GM18498 (cell line): Measurements from ENCODE around the gene CACNA2D3.

Experiments
- ATAC-seq: cut with Tn5 transposase; IDR thresholded peaks from one replicate; pipeline ENCODE4 v1.9.1; 2021; ENCODE audit warnings: mild to moderate bottlenecking, moderate library complexity; ENCODE audit not compliant: unreplicated experiment

Gene CACNA2D3

GRCh38 chr3:54935869-54936268 lies 813.5 kb downstream of the CACNA2D3 start:
- ATAC-seq = no peak

GRCh38 chr3:54936561-54936960 lies 814.2 kb downstream of the CACNA2D3 start:
- ATAC-seq = no peak

DNA sequence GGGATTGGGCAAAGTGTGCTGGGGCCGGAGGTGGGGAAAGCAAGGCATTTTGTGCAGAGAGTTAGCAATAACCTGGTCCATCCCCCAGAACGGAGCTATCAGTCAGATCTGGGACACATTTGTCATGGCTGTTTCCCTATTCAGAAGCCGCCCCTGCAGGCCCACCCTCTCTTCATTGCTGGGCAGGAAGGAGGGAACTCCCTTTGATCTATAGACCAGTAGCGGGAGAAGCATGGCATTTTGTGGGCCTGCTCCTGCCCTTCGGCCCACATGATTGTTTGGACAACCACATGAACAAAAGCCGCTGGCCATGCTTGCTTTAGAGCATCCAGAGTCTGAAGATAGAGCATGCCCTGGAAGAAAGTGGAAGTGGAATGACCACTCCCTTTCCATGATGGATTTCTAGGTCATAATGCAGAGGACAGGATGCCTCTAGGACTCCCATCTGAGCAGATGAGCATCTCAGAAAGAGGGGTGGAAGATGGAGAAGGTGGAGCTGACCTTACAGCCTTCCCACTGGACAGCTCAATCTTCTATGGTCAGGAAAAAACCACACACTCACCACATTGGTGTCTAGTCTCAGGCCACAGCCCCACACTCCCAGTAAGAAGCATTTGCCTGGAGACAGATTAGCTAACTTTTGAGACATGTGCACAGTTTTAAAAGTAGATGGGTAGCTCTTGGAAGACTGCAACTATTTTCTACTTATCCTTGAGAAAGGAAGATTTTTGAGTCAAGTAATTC lies 817.4 kb downstream of the CACNA2D3 start:
- no peak for ATAC-seq

GRCh38 chr3:54940971-54941370 lies 818.6 kb downstream of the CACNA2D3 start:
- no peak for ATAC-seq

DNA sequence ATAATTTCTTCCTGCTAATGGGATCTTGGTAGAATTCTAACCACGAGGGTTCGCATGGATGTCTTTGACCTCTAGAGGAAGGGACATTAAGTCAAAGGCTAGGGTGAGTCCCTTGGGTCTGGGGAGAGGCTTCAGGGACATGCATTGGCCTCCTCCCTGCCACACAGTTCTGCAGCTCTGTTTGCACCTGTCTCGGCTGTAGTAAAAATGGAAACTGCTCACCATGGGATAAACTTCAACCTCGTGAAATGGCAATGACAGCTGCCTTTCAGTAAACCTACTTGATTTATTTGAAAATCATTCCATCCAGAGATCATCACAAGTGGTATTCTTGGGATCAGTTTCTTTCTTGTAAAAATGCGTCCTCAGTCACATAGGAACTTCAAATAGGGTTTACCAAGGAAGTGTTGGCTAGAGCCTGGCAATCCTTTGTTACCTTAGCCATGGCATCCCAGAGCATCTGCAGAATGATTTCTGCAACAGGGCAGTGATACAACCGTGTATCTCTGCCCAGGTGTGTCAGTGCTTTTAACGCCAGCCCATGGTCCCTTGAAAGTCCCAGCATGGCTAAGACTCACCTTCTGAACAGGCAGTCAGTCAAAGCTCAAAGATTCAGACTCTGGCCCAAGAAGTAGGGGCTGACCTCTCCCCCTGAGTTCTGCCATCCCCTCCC lies 819.5 kb downstream of the CACNA2D3 start:
- no peak for ATAC-seq

- no peak for ATAC-seq
Measured at GRCh38 chr3:54949491-54950044, 827.2 kb downstream of the CACNA2D3 start.

DNA sequence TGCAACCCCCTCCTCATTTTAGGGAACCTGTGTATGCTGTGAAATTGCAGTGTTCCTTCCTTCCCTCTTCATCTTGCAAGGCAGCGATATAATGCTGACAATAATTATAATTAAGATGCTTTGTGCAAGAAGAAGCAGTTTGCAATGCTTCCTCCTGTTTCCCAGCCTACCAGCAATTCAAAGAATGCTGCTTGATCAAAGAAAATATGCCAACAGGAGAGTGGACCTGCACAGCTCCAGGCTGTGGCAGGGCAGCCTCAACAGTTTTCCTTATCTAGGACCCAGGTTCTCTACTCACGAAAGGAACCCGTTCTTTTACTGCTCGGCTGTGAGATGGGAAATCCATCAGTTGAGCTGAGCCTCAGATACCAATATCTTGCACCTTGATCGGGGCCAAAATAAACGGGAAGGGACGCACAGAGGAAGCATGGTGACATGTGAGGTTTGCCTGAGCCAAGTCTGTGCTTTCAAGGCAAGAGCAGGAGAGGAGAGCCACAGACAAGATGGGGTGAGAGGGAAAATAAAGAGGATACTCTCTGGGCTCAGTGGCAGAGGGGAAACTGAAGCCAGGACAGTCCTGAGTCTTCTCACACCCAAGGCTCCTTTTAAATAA lies 828.1 kb downstream of the CACNA2D3 start:
- ATAC-seq = no peak

- ATAC-seq = no peak
Measured at GRCh38 chr3:54951405-54951804, 829.1 kb downstream of the CACNA2D3 start.

GRCh38 chr3:54954022-54954421 lies 831.7 kb downstream of the CACNA2D3 start:
- ATAC-seq = no peak

GRCh38 chr3:54954521-54954920 lies 832.2 kb downstream of the CACNA2D3 start:
- no peak for ATAC-seq

GRCh38 chr3:54955496-54955895 lies 833.1 kb downstream of the CACNA2D3 start:
- no peak for ATAC-seq

GRCh38 chr3:54955941-54956340 lies 833.6 kb downstream of the CACNA2D3 start:
- no peak for ATAC-seq

DNA sequence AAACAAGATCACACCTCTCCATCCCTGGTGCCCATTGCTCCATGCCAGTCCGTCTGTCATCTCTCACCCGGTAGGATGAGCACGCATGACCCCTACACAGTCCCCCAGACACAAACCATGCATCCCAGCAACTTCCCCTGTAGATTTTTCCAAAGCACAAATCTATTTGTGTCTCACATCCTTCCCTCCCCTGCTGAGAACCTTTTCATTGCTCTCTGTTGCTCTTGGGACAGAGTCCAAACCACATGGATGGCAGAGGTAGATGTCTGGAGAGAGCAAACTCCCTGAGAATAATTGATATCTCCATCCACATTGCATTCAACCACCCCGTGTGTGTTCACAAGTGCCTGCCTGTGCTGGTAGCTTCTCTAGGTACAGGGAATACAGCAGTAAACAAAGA lies 835.4 kb downstream of the CACNA2D3 start:
- no peak for ATAC-seq

DNA sequence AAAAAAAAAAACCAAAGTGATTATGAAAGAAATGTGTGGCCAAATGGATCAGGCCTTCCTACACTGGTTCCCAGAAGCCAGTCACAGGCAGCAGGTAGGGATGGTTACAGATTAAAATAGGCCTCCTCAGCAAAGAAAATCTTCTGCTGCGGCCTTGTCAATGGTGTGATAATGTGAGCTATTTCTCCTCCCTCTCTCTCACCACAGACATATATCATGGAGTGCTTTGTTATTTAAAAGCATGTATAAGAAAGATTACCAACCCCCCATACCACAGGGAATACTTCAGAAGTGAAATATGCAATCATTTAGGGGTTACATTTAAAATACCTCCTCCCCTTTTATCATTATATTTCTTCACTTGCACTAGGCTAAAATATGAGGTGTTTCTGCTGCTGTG lies 837.7 kb downstream of the CACNA2D3 start:
- ATAC-seq = no peak

GRCh38 chr3:54960701-54961100 lies 838.3 kb downstream of the CACNA2D3 start:
- ATAC-seq = no peak

GRCh38 chr3:54962200-54962599 lies 839.8 kb downstream of the CACNA2D3 start:
- no peak for ATAC-seq

DNA sequence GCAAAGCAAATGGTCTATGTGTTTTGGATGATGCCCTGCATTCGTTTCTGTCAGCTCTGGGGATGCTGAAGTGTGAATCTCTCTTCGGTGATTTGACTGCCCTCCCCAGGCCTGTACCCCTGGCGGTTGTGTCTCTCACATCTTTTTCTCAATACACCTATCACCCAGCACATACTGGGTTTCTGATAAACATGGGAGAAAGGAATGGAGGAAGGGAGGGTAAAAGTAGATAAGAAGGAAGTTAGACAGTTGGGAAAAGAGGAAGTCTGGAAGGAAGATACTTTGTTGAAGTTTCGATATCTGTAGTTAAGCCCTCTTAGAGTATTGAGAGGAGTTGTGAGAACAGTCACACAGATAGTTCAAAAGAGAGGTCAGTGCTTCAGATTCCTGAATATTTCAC lies 841.3 kb downstream of the CACNA2D3 start:
- no peak for ATAC-seq

DNA sequence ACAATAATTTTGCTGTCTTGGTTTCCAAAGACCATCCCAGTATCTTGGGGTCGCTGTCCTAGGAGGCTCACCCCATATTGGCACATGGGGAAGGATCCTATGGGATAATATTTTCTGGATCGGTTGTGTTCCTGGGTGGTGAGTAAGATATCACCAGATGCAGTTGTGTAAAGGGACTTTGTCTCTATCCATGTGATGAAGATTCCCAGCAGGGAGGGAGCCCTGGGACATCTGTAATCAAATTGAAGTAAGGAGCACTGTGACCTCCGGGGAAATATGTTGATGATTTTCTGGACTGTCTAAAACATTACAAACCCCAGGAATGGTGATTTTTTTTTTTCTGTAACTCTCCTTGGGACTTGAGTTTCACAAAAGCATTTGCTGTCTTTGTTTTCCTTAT lies 841.7 kb downstream of the CACNA2D3 start:
- no peak for ATAC-seq

GRCh38 chr3:54965746-54966145 lies 843.4 kb downstream of the CACNA2D3 start:
- ATAC-seq = no peak

DNA sequence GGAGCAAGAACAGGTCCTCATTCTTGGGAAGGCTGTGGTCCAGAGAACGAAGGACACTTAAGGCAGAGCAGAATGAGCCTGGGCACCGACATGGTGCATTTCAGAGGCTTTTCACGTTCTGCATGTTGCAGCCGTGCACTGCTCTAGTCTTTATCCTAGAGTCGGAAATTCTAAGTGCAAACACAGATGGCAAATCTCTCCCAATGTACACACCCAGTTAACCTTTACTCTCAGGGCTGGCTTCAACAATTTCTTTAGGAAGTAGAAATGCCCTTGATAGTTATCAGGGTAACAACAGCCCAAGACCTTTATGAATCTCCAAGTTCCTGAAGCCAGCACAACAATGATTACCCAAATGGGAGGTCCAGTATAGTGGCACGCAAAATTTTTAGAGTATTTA lies 844.6 kb downstream of the CACNA2D3 start:
- no peak for ATAC-seq

DNA sequence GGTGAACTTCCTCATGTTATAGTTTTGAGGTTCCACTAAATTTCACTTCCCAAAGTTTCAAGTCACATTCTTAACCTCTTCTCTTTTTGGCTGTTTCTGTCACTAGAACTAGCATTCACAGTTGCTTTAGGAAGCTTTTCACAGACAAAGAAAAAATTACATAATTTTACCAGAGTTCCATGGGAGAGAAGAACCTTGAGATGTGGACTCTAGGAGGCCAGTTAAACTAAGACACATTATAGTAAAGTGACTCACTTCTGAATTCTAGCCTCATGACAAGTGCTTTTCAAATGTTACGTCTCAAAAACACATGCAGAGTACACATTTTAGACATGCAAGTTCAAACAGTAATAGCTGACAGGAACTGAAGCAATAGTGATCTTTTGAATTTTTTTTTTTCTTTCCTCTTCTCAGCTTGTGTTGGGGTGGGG lies 845.4 kb downstream of the CACNA2D3 start:
- ATAC-seq = no peak
